Panc1 (cell line): ENCODE results near the gene IL7R. TPM values are rescaled to one million over a fixed set of nuclear protein-coding genes. Genes with fewer than 3 reads are reported as not detected.

Experiments
- ATAC-seq: fragments of 200-7000 bp; cut with Tn5 transposase; 2 replicates; pipeline ENCODE4 v1.9.1; 2020; ENCODE audit warnings: mild to moderate bottlenecking, moderate library complexity
- BruUV-seq: library from RNA; stranded (reverse); fragments of 400-500 nt; replicated peaks from 2 replicates; lab custom pipeline; 2021; lab: Mats Ljungman, UMichigan
- CTCF ChIA-PET: fragments of 300-600 bp; sonication (Branson Sonifier 250); formaldehyde crosslinking; loops from one replicate; lab custom pipeline; 2022; ENCODE audit warnings: antibody characterized with exemption; lab: Charles Lee
- POLR2A ChIA-PET: fragments of 300-600 bp; sonication (Branson Sonifier 250); formaldehyde crosslinking; loops from one replicate; lab custom pipeline; 2022; ENCODE audit warnings: antibody characterized with exemption; lab: Charles Lee
- DNase-seq: peaks from one replicate; pipeline ENCODE4 v3.0.0-alpha.2; 2010; ENCODE audit warnings: low read depth, low spot score
- H3K27ac ChIP-seq: 2 replicates; pipeline ENCODE4 v1.5.1; 2011; ENCODE audit warnings: mild to moderate bottlenecking, low read length, inconsistent platforms
- H3K27me3 ChIP-seq: fragments of 200-500 bp; sonication (Bioruptor generic); 2 replicates; pipeline ENCODE4 v1.6.0; 2014; ENCODE audit warnings: low read length, inconsistent platforms; ENCODE audit not compliant: control insufficient read depth, insufficient read depth
- H3K36me3 ChIP-seq: fragments of 200-500 bp; sonication (Bioruptor generic); 2 replicates; pipeline ENCODE4 v1.5.1; 2014; ENCODE audit warnings: inconsistent platforms, mild to moderate bottlenecking, low read length, moderate library complexity; ENCODE audit not compliant: control insufficient read depth, insufficient read depth
- H3K4me1 ChIP-seq: 2 replicates; pipeline ENCODE4 v1.5.1; 2011; ENCODE audit warnings: inconsistent platforms, mild to moderate bottlenecking, low read length, moderate library complexity; ENCODE audit not compliant: control insufficient read depth, insufficient read depth
- H3K4me3 ChIP-seq, 2 experiments: 2 replicates each; pipeline ENCODE4 v1.5.1; 2011 to 2012; ENCODE audit warnings: low read depth in 2 of 2, low read length in 2 of 2, mild to moderate bottlenecking in 2 of 2, inconsistent platforms in 1 of 2, moderate library complexity in 1 of 2
- H3K9me3 ChIP-seq: fragments of 200-500 bp; sonication (Bioruptor generic); 2 replicates; pipeline ENCODE4 v1.5.1; 2014; ENCODE audit warnings: low read depth, mild to moderate bottlenecking, inconsistent platforms, low read length, moderate library complexity; ENCODE audit not compliant: control insufficient read depth, insufficient read depth
- POLR2AphosphoS5 ChIP-seq: IDR thresholded peaks from 2 replicates; pipeline ENCODE4 v1.6.1; 2012; ENCODE audit warnings: mild to moderate bottlenecking, low read depth, low read length, moderate library complexity
- SIN3A ChIP-seq: IDR thresholded peaks from 2 replicates; pipeline ENCODE4 v1.6.1; 2012; ENCODE audit warnings: low read depth, mild to moderate bottlenecking, low read length, moderate library complexity, borderline replicate concordance; ENCODE audit not compliant: insufficient read depth
- TCF7L2 ChIP-seq: IDR thresholded peaks from 2 replicates; pipeline ENCODE4 v1.6.1; 2011; ENCODE audit warnings: mild to moderate bottlenecking, low read depth, low read length, inconsistent platforms
- in situ Hi-C: cut with HindIII; loops from 2 replicates; pipeline ENCODE4 v1.10.0; 2016; ENCODE audit warnings: low sequenced_read_pairs, low pct_unique_long_range_greater_than_20kb
- intact Hi-C: fragments of 100-400 bp; cut with micrococcal nuclease; formaldehyde crosslinking; loops from one replicate; pipeline ENCODE4 v1.10.0; 2022; ENCODE audit not compliant: unreplicated experiment
- total RNA-seq: library from RNA; stranded (reverse); gene quantifications from one replicate; pipeline ENCODE4 v1.2.1, GENCODE V29; 2021; ENCODE audit not compliant: unreplicated experiment
- TF ChIP-seq, protein P1 (sequence below), 2 experiments: IDR thresholded peaks; 2 replicates each; pipeline ENCODE4 v1.6.1; 2011 to 2012; ENCODE audit warnings: low read depth in 2 of 2, control low read depth in 1 of 2, low read length in 1 of 2, mild to moderate bottlenecking in 1 of 2, moderate library complexity in 1 of 2; ENCODE audit not compliant: insufficient read depth in 1 of 2
- TF ChIP-seq, protein P2 (sequence below): fragments of 450-650 bp; IDR thresholded peaks from 2 replicates; pipeline ENCODE4 v1.5.1; 2017; ENCODE audit warnings: mild to moderate bottlenecking

The IL7R gene
- total RNA-seq, 1 experiment from 2014 or later: 0.90 TPM

DNA sequence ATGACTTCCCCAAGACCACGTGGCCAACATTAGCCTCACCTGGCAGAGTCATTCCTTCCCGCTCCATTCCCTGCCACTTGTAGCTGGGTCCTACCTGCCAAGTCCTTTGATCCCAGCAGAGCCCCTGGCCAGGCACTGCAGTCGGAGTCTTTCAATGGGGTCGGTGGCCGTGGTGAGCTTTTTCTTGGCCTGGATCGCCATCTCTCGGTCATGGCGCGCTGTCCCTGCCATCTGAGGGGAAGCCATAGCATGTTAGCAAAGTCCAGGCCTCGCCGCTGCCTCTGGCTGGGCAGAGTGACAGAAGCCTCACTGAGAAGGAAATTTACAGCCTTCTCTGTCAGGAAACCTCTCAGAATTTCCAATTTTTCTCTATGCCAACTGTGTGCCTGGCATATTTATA lies 64.2 kb downstream of the IL7R start:
- TF ChIP-seq, protein P1, sequence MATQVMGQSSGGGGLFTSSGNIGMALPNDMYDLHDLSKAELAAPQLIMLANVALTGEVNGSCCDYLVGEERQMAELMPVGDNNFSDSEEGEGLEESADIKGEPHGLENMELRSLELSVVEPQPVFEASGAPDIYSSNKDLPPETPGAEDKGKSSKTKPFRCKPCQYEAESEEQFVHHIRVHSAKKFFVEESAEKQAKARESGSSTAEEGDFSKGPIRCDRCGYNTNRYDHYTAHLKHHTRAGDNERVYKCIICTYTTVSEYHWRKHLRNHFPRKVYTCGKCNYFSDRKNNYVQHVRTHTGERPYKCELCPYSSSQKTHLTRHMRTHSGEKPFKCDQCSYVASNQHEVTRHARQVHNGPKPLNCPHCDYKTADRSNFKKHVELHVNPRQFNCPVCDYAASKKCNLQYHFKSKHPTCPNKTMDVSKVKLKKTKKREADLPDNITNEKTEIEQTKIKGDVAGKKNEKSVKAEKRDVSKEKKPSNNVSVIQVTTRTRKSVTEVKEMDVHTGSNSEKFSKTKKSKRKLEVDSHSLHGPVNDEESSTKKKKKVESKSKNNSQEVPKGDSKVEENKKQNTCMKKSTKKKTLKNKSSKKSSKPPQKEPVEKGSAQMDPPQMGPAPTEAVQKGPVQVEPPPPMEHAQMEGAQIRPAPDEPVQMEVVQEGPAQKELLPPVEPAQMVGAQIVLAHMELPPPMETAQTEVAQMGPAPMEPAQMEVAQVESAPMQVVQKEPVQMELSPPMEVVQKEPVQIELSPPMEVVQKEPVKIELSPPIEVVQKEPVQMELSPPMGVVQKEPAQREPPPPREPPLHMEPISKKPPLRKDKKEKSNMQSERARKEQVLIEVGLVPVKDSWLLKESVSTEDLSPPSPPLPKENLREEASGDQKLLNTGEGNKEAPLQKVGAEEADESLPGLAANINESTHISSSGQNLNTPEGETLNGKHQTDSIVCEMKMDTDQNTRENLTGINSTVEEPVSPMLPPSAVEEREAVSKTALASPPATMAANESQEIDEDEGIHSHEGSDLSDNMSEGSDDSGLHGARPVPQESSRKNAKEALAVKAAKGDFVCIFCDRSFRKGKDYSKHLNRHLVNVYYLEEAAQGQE (IDR thresholded peaks at IDR 0.05; ENCODE audit: insufficient read depth in 1 of 2, low read depth in 2 of 2, low read length in 1 of 2): no peak
- TF ChIP-seq, protein P2, sequence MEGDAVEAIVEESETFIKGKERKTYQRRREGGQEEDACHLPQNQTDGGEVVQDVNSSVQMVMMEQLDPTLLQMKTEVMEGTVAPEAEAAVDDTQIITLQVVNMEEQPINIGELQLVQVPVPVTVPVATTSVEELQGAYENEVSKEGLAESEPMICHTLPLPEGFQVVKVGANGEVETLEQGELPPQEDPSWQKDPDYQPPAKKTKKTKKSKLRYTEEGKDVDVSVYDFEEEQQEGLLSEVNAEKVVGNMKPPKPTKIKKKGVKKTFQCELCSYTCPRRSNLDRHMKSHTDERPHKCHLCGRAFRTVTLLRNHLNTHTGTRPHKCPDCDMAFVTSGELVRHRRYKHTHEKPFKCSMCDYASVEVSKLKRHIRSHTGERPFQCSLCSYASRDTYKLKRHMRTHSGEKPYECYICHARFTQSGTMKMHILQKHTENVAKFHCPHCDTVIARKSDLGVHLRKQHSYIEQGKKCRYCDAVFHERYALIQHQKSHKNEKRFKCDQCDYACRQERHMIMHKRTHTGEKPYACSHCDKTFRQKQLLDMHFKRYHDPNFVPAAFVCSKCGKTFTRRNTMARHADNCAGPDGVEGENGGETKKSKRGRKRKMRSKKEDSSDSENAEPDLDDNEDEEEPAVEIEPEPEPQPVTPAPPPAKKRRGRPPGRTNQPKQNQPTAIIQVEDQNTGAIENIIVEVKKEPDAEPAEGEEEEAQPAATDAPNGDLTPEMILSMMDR: 0 out of 2 replicates have a peak, but pooled peaks have one; percentile 12
- TF ChIP-seq TCF7L2: no peak

DNA sequence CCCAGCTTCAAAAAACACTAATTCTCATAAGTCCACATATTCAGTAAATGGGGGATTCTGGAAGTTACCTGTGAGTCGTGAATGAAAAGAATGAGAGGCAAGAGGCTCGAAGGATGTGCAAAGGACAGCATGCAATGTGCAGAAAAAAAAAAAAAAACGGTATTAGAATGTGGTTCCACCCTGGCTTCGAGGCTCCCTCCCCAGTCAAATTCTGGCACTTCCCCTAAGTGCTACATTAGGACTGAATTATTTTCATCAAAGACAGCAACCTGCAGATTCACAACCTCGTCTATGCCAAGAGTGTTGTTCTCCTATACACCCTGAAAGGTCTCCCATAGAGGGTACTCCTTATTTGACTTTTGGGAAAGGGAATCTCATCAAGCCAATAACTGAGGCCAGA lies 65.2 kb downstream of the IL7R start:
- no TSS peak for BruUV-seq
- TF ChIP-seq, protein P2: no peak
- TF ChIP-seq TCF7L2 (no peak), POLR2AphosphoS5 (no peak), SIN3A (no peak)
- TF ChIP-seq, protein P1 (IDR thresholded peaks at IDR 0.05; ENCODE audit: insufficient read depth in 1 of 2, low read depth in 2 of 2, low read length in 1 of 2): no peak
- Histone ChIP-seq H3K4me3 (no peak overlapping the region), H3K9me3 (no peaks in the 10 kb centered on the region), H3K4me1 (no peaks in the 10 kb centered on the region), H3K27me3 (peaks cover 4% of the 10 kb centered on the region; the same call in 1 of the 2 replicates), H3K27ac (no peak overlapping the region), H3K36me3 (no peaks in the 10 kb centered on the region)
- ChIA-PET CTCF (no interaction called here), POLR2A (interaction anchor here (0.6 kb wide), 1 partner anchor 34 kb away, joined by 3 read pairs; no protein-coding TSS in a partner anchor)
- in situ Hi-C loops: no loop called here
- intact Hi-C loops: loop anchor here (10.0 kb wide), 1 partner anchor 297 kb away; no protein-coding TSS in a partner anchor
- no peak for DNase-seq
- no peak for ATAC-seq

More for the DNA sequence above, 64.2 kb downstream of the IL7R start:
- H3K36me3 ChIP-seq: no peaks in the 10 kb centered on the region
- ChIA-PET POLR2A (no interaction called here), CTCF (no interaction called here)
- no peak for DNase-seq
- no TSS peak for BruUV-seq
- H3K4me1 ChIP-seq: no peaks in the 10 kb centered on the region
- no peaks in the 10 kb centered on the region for H3K9me3 ChIP-seq
- intact Hi-C loops (loop anchor here (10.0 kb wide), 1 partner anchor 296 kb away; no protein-coding TSS in a partner anchor), in situ Hi-C loops (no loop called here)
- no peak overlapping the region for H3K27ac ChIP-seq
- no peak overlapping the region for H3K4me3 ChIP-seq
- H3K27me3 ChIP-seq: peaks cover 4% of the 10 kb centered on the region; the same call in 1 of the 2 replicates
- no peak for ATAC-seq
